ENCODE measurements around the gene HDAC7.

Gene HDAC7

GRCh38 chr12:47754126-47754525 lies 65.6 kb downstream of the HDAC7 start:
- H3K36me3 ChIP-seq (ENCODE audit: control insufficient read depth in 2 of 2, insufficient read depth in 2 of 2, low read length in 2 of 2): no peaks in the 10 kb centered on the region
- peak overlapping the region; percentile 24 to 36 for H3K9ac ChIP-seq (ENCODE audit: low read depth in 1 of 2, low read length in 2 of 2)
- H3K4me1 ChIP-seq (ENCODE audit: control insufficient read depth in 2 of 2, insufficient read depth in 2 of 2, low read length in 2 of 2): peaks cover 45 to 48% of the 10 kb centered on the region in 2 donors
- H3K27ac ChIP-seq (ENCODE audit: low read depth in 2 of 2, low read length in 2 of 2): peak overlapping the region; percentile 82 to 85
- no peaks in the 10 kb centered on the region for H3K27me3 ChIP-seq (ENCODE audit: control insufficient read depth in 2 of 2, insufficient read depth in 2 of 2, low read length in 2 of 2)
- H3K9me3 ChIP-seq (ENCODE audit: control insufficient read depth in 2 of 2, low read length in 2 of 2): no peaks in the 10 kb centered on the region
- no peak overlapping the region for H3K4me3 ChIP-seq (ENCODE audit: low read length in 2 of 2)

- H3K36me3 ChIP-seq (ENCODE audit: control insufficient read depth in 2 of 2, insufficient read depth in 2 of 2, low read length in 2 of 2): no peaks in the 10 kb centered on the region
- H3K27me3 ChIP-seq (ENCODE audit: control insufficient read depth in 2 of 2, insufficient read depth in 2 of 2, low read length in 2 of 2): no peaks in the 10 kb centered on the region
- H3K27ac ChIP-seq (ENCODE audit: low read depth in 2 of 2, low read length in 2 of 2): peak overlapping the region; percentile 82 to 85
- peak overlapping the region in 1 of 2 donors; percentile 36 for H3K9ac ChIP-seq (ENCODE audit: low read depth in 1 of 2, low read length in 2 of 2)
- peaks cover 41 to 45% of the 10 kb centered on the region in 2 donors for H3K4me1 ChIP-seq (ENCODE audit: control insufficient read depth in 2 of 2, insufficient read depth in 2 of 2, low read length in 2 of 2)
- no peaks in the 10 kb centered on the region for H3K9me3 ChIP-seq (ENCODE audit: control insufficient read depth in 2 of 2, low read length in 2 of 2)
- peak overlapping the region; percentile 34 to 50 for H3K4me3 ChIP-seq (ENCODE audit: low read length in 2 of 2)
Observed at GRCh38 chr12:47753021-47754001, 66.4 kb downstream of the HDAC7 start.

- H3K4me1 ChIP-seq (ENCODE audit: control insufficient read depth in 2 of 2, insufficient read depth in 2 of 2, low read length in 2 of 2): peaks cover 38 to 39% of the 10 kb centered on the region in 2 donors
- H3K27ac ChIP-seq (ENCODE audit: low read depth in 2 of 2, low read length in 2 of 2): peak overlapping the region in 1 of 2 donors; percentile 82
- no peaks in the 10 kb centered on the region for H3K9me3 ChIP-seq (ENCODE audit: control insufficient read depth in 2 of 2, low read length in 2 of 2)
- no peaks in the 10 kb centered on the region for H3K27me3 ChIP-seq (ENCODE audit: control insufficient read depth in 2 of 2, insufficient read depth in 2 of 2, low read length in 2 of 2)
- H3K9ac ChIP-seq (ENCODE audit: low read depth in 1 of 2, low read length in 2 of 2): no peak overlapping the region
- no peak overlapping the region for H3K4me3 ChIP-seq (ENCODE audit: low read length in 2 of 2)
- H3K36me3 ChIP-seq (ENCODE audit: control insufficient read depth in 2 of 2, insufficient read depth in 2 of 2, low read length in 2 of 2): no peaks in the 10 kb centered on the region
Observed at GRCh38 chr12:47752552-47752951, 67.2 kb downstream of the HDAC7 start.

GRCh38 chr12:47752121-47752520 lies 67.6 kb downstream of the HDAC7 start:
- no peak overlapping the region for H3K9ac ChIP-seq (ENCODE audit: low read depth in 1 of 2, low read length in 2 of 2)

GRCh38 chr12:47751561-47751960 lies 68.1 kb downstream of the HDAC7 start:
- Histone ChIP-seq H3K4me1 (ENCODE audit: control insufficient read depth in 2 of 2, insufficient read depth in 2 of 2, low read length in 2 of 2) (peaks cover 37 to 39% of the 10 kb centered on the region in 2 donors), H3K27ac (ENCODE audit: low read depth in 2 of 2, low read length in 2 of 2) (no peak overlapping the region), H3K4me3 (ENCODE audit: low read length in 2 of 2) (no peak overlapping the region), H3K9ac (ENCODE audit: low read depth in 1 of 2, low read length in 2 of 2) (no peak overlapping the region), H3K27me3 (ENCODE audit: control insufficient read depth in 2 of 2, insufficient read depth in 2 of 2, low read length in 2 of 2) (no peaks in the 10 kb centered on the region), H3K9me3 (ENCODE audit: control insufficient read depth in 2 of 2, low read length in 2 of 2) (no peaks in the 10 kb centered on the region), H3K36me3 (ENCODE audit: control insufficient read depth in 2 of 2, insufficient read depth in 2 of 2, low read length in 2 of 2) (no peaks in the 10 kb centered on the region)

More at GRCh38 chr12:47752121-47752520, 67.6 kb downstream of the HDAC7 start:
- Histone ChIP-seq H3K27me3 (ENCODE audit: control insufficient read depth in 2 of 2, insufficient read depth in 2 of 2, low read length in 2 of 2) (no peaks in the 10 kb centered on the region), H3K4me3 (ENCODE audit: low read length in 2 of 2) (no peak overlapping the region), H3K27ac (ENCODE audit: low read depth in 2 of 2, low read length in 2 of 2) (no peak overlapping the region), H3K9me3 (ENCODE audit: control insufficient read depth in 2 of 2, low read length in 2 of 2) (no peaks in the 10 kb centered on the region), H3K4me1 (ENCODE audit: control insufficient read depth in 2 of 2, insufficient read depth in 2 of 2, low read length in 2 of 2) (peaks cover 37 to 39% of the 10 kb centered on the region in 2 donors), H3K36me3 (ENCODE audit: control insufficient read depth in 2 of 2, insufficient read depth in 2 of 2, low read length in 2 of 2) (no peaks in the 10 kb centered on the region)

GRCh38 chr12:47750916-47751470 lies 68.7 kb downstream of the HDAC7 start:
- Histone ChIP-seq H3K9ac (ENCODE audit: low read depth in 1 of 2, low read length in 2 of 2) (no peak overlapping the region), H3K4me3 (ENCODE audit: low read length in 2 of 2) (no peak overlapping the region), H3K27ac (ENCODE audit: low read depth in 2 of 2, low read length in 2 of 2) (no peak overlapping the region), H3K27me3 (ENCODE audit: control insufficient read depth in 2 of 2, insufficient read depth in 2 of 2, low read length in 2 of 2) (no peaks in the 10 kb centered on the region), H3K36me3 (ENCODE audit: control insufficient read depth in 2 of 2, insufficient read depth in 2 of 2, low read length in 2 of 2) (no peaks in the 10 kb centered on the region), H3K9me3 (ENCODE audit: control insufficient read depth in 2 of 2, low read length in 2 of 2) (no peaks in the 10 kb centered on the region), H3K4me1 (ENCODE audit: control insufficient read depth in 2 of 2, insufficient read depth in 2 of 2, low read length in 2 of 2) (peaks cover 34% of the 10 kb centered on the region in 2 donors)

GRCh38 chr12:47750229-47750798 lies 69.4 kb downstream of the HDAC7 start:
- Histone ChIP-seq H3K9ac (ENCODE audit: low read depth in 1 of 2, low read length in 2 of 2) (no peak overlapping the region), H3K27me3 (ENCODE audit: control insufficient read depth in 2 of 2, insufficient read depth in 2 of 2, low read length in 2 of 2) (no peaks in the 10 kb centered on the region), H3K4me1 (ENCODE audit: control insufficient read depth in 2 of 2, insufficient read depth in 2 of 2, low read length in 2 of 2) (peaks cover 27 to 28% of the 10 kb centered on the region in 2 donors), H3K36me3 (ENCODE audit: control insufficient read depth in 2 of 2, insufficient read depth in 2 of 2, low read length in 2 of 2) (no peaks in the 10 kb centered on the region), H3K27ac (ENCODE audit: low read depth in 2 of 2, low read length in 2 of 2) (no peak overlapping the region), H3K9me3 (ENCODE audit: control insufficient read depth in 2 of 2, low read length in 2 of 2) (no peaks in the 10 kb centered on the region), H3K4me3 (ENCODE audit: low read length in 2 of 2) (no peak overlapping the region)

GRCh38 chr12:47748899-47749298 lies 70.8 kb downstream of the HDAC7 start:
- Histone ChIP-seq H3K36me3 (ENCODE audit: control insufficient read depth in 2 of 2, insufficient read depth in 2 of 2, low read length in 2 of 2) (no peaks in the 10 kb centered on the region), H3K4me3 (ENCODE audit: low read length in 2 of 2) (no peak overlapping the region), H3K9ac (ENCODE audit: low read depth in 1 of 2, low read length in 2 of 2) (no peak overlapping the region), H3K27me3 (ENCODE audit: control insufficient read depth in 2 of 2, insufficient read depth in 2 of 2, low read length in 2 of 2) (no peaks in the 10 kb centered on the region), H3K4me1 (ENCODE audit: control insufficient read depth in 2 of 2, insufficient read depth in 2 of 2, low read length in 2 of 2) (peaks cover 13 to 15% of the 10 kb centered on the region in 2 donors), H3K27ac (ENCODE audit: low read depth in 2 of 2, low read length in 2 of 2) (no peak overlapping the region), H3K9me3 (ENCODE audit: control insufficient read depth in 2 of 2, low read length in 2 of 2) (no peaks in the 10 kb centered on the region)

GRCh38 chr12:47748507-47748828 lies 71.2 kb downstream of the HDAC7 start:
- H3K4me1 ChIP-seq (ENCODE audit: control insufficient read depth in 2 of 2, insufficient read depth in 2 of 2, low read length in 2 of 2): peaks cover 11 to 13% of the 10 kb centered on the region in 2 donors

More at GRCh38 chr12:47748507-47748828, 71.2 kb downstream of the HDAC7 start:
- Histone ChIP-seq H3K36me3 (ENCODE audit: control insufficient read depth in 2 of 2, insufficient read depth in 2 of 2, low read length in 2 of 2) (no peaks in the 10 kb centered on the region), H3K4me3 (ENCODE audit: low read length in 2 of 2) (no peak overlapping the region), H3K27ac (ENCODE audit: low read depth in 2 of 2, low read length in 2 of 2) (no peak overlapping the region), H3K27me3 (ENCODE audit: control insufficient read depth in 2 of 2, insufficient read depth in 2 of 2, low read length in 2 of 2) (no peaks in the 10 kb centered on the region), H3K9me3 (ENCODE audit: control insufficient read depth in 2 of 2, low read length in 2 of 2) (no peaks in the 10 kb centered on the region), H3K9ac (ENCODE audit: low read depth in 1 of 2, low read length in 2 of 2) (no peak overlapping the region)
